ENCODE results near the gene APOF.
"Not testable (repeated sequence)": the region's sequence is repeated elsewhere in the genome, so short reads cannot be mapped to it uniquely, and the experiment has no call there.

GRCh38 chr12:56335527-56335926, 27.1 kb downstream of the APOF start:
- not testable (repeated sequence) for TF ChIP-seq EZH2 (IDR thresholded peaks at IDR 0.05; ENCODE audit: low read depth); CTCF (conservative IDR thresholded peaks at IDR 0.05)
